Cardiac septum (tissue), 1 donor: ENCODE data around the gene GPBP1L1. TPM values are rescaled to one million over a fixed set of nuclear protein-coding genes. Genes with fewer than 3 reads are reported as not detected.

Experiments used
- total RNA-seq: library from RNA; stranded (reverse); fragmentation: NEBNext Ultra II Directional; extraction: Animal tissue kit (Norgen Biotek cat#: 25700); gene quantifications from one replicate; pipeline ENCODE4 v1.2.1, GENCODE V29; 2021
- donor health status: DM: no; HTN: no; CAD: no.

The GPBP1L1 gene
- total RNA-seq, 1 donor from 2014 or later: 80.6 TPM

Other genes starting within 250 kb of the GPBP1L1 start
- 1.0 TPM for gene TESK2, start 195.4 kb downstream of the GPBP1L1 start, total RNA-seq
- 0.38 TPM for gene CCDC163, start 186.5 kb downstream of the GPBP1L1 start, total RNA-seq
- gene MMACHC, start 186.2 kb downstream of the GPBP1L1 start, total RNA-seq: 8.7 TPM
- gene PRDX1, start 164.6 kb downstream of the GPBP1L1 start, total RNA-seq: 267 TPM
- 47.3 TPM for gene AKR1A1, start 135.7 kb downstream of the GPBP1L1 start, total RNA-seq
- 30.1 TPM for gene NASP, start 102.5 kb downstream of the GPBP1L1 start, total RNA-seq
- gene CCDC17, start 62.5 kb downstream of the GPBP1L1 start, total RNA-seq: 1.2 TPM
- gene TMEM69, start 1.6 kb upstream of the GPBP1L1 start, total RNA-seq: 21.0 TPM
- gene IPP, start 64.1 kb upstream of the GPBP1L1 start, total RNA-seq: 17.2 TPM
- 81.2 TPM for gene MAST2, start 117.1 kb upstream of the GPBP1L1 start, total RNA-seq